ENCODE results near the gene ZWILCH.

The ZWILCH gene

GRCh38 chr15:66481107-66481856, 23.8 kb upstream of the ZWILCH start:
- TF ChIP-seq CTCF (IDR thresholded peaks at IDR 0.05; ENCODE audit: control insufficient read depth, insufficient read depth, low read depth, low read length, missing control alignments), result no peak
- no peak for DNase-seq (ENCODE audit: low read depth)
- H3K4me3 ChIP-seq (ENCODE audit: control insufficient read depth, low read depth, low read length), result no peak overlapping the region

- H3K4me3 ChIP-seq (ENCODE audit: control insufficient read depth, low read depth, low read length), result no peak overlapping the region
- DNase-seq (ENCODE audit: low read depth), result no peak
- no peak for TF ChIP-seq CTCF (IDR thresholded peaks at IDR 0.05; ENCODE audit: control insufficient read depth, insufficient read depth, low read depth, low read length, missing control alignments)
These were observed 22.6 kb upstream of the ZWILCH start for GRCh38 chr15:66482539-66482938.

- no peak for TF ChIP-seq CTCF (IDR thresholded peaks at IDR 0.05; ENCODE audit: control insufficient read depth, insufficient read depth, low read depth, low read length, missing control alignments)
- H3K4me3 ChIP-seq (ENCODE audit: control insufficient read depth, low read depth, low read length), result no peak overlapping the region
- peak; percentile 46 for DNase-seq (ENCODE audit: low read depth)
These were observed 22.0 kb upstream of the ZWILCH start for GRCh38 chr15:66483131-66483566.

- DNase-seq (ENCODE audit: low read depth), result no peak
- no peak overlapping the region for H3K4me3 ChIP-seq (ENCODE audit: control insufficient read depth, low read depth, low read length)
- no peak for TF ChIP-seq CTCF (IDR thresholded peaks at IDR 0.05; ENCODE audit: control insufficient read depth, insufficient read depth, low read depth, low read length, missing control alignments)
These were observed 20.5 kb upstream of the ZWILCH start for GRCh38 chr15:66484539-66485112.

- no peak overlapping the region for H3K4me3 ChIP-seq (ENCODE audit: control insufficient read depth, low read depth, low read length)
- no peak for TF ChIP-seq CTCF (IDR thresholded peaks at IDR 0.05; ENCODE audit: control insufficient read depth, insufficient read depth, low read depth, low read length, missing control alignments)
- DNase-seq (ENCODE audit: low read depth), result no peak
These were observed 18.2 kb upstream of the ZWILCH start for GRCh38 chr15:66486887-66487286.

- no peak for TF ChIP-seq CTCF (IDR thresholded peaks at IDR 0.05; ENCODE audit: control insufficient read depth, insufficient read depth, low read depth, low read length, missing control alignments)
- H3K4me3 ChIP-seq (ENCODE audit: control insufficient read depth, low read depth, low read length), result no peak overlapping the region
These were observed 16.6 kb upstream of the ZWILCH start for GRCh38 chr15:66488525-66488924.

More at GRCh38 chr15:66488525-66488924, 16.6 kb upstream of the ZWILCH start:
- DNase-seq (ENCODE audit: low read depth), result no peak
